GM19468 (cell line): Measurements from ENCODE around the gene ZSCAN5C.
"Not testable (repeated sequence)": the region's sequence is repeated elsewhere in the genome, so short reads cannot be mapped to it uniquely, and the experiment has no call there.

Source experiments
- ATAC-seq: cut with Tn5 transposase; IDR thresholded peaks from one replicate; pipeline ENCODE4 v1.9.1; 2021; ENCODE audit warnings: mild to moderate bottlenecking, moderate library complexity, moderate number of reproducible peaks; ENCODE audit not compliant: unreplicated experiment; ENCODE audit errors: extremely low read depth

ZSCAN5C gene

DNA sequence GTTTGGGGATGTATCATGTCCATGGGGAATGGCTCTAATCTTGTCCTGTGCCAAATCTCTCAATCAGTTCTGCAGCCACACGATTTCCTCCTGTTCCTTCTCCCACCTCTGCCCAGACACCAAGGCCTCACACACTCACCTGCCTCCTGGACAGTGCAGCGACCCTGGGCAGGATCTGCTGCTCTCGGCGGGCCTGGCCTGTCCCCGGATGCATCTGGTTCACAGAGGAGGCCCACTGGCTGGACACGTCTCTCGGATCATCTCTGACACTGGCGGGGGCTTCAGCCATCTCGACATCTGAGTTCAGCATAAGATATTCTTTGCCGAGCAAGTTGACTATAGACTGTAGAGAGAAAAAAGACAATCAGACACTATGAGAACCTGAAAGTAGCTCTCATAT, 10.4 kb upstream of the ZSCAN5C start:
- no peak for ATAC-seq

- no peak for ATAC-seq
Measured at GRCh38 chr19:56193981-56194640, 8.0 kb upstream of the ZSCAN5C start.

GRCh38 chr19:56197646-56198045, 4.4 kb upstream of the ZSCAN5C start, which contains the start of gene ZSCAN5B:
TSS of gene ZSCAN5B (minus strand) at chr19:56197783. CDS start at chr19:56193052, 4,731 bp downstream.
- not testable (repeated sequence) for ATAC-seq

DNA sequence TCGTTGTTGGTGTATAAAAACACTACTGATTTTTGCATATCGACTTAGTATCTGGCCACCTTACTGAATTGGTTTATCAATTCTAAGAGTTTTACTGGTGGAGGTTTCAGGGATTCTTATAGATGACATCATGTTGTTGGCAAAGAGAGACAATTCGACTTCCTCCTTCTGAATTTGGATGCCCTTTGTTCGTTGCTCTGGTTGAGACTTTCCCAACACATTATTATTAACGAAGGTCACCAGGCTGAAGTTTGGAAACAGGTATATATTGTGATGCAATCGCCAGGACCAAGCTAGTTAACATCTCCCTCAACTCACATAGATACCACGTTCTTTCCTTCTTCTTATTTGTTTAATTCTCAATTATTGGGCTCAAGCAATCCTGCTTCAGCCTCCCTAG, 2.4 kb upstream of the ZSCAN5C start:
- ATAC-seq: no peak

- not testable (repeated sequence) for ATAC-seq
Measured at GRCh38 chr19:56207581-56207980, 5.5 kb downstream of the ZSCAN5C start.

DNA sequence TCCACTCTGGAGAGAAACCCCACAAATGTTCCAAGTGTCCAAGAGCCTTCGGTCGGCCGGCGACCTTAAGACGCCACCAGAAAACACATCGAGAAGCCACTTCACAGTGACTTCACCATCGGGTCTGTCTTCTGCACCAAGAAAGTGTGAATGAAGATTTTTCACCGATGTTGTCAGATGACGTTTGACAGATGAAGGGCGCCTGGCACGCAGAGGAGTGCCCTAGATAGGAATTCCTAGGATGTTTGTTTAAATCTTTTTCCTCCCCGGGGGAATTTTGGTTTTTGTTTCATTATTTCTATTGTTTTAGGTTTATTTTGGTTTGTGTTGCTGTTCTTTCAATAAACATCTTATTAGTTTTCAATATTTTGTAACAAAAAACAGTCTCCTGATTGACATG, 7.0 kb downstream of the ZSCAN5C start:
- no peak for ATAC-seq

GRCh38 chr19:56210036-56210435, 8.0 kb downstream of the ZSCAN5C start:
- ATAC-seq: not testable (repeated sequence)

- ATAC-seq: no peak
Measured at GRCh38 chr19:56211718-56212117, 9.6 kb downstream of the ZSCAN5C start.

DNA sequence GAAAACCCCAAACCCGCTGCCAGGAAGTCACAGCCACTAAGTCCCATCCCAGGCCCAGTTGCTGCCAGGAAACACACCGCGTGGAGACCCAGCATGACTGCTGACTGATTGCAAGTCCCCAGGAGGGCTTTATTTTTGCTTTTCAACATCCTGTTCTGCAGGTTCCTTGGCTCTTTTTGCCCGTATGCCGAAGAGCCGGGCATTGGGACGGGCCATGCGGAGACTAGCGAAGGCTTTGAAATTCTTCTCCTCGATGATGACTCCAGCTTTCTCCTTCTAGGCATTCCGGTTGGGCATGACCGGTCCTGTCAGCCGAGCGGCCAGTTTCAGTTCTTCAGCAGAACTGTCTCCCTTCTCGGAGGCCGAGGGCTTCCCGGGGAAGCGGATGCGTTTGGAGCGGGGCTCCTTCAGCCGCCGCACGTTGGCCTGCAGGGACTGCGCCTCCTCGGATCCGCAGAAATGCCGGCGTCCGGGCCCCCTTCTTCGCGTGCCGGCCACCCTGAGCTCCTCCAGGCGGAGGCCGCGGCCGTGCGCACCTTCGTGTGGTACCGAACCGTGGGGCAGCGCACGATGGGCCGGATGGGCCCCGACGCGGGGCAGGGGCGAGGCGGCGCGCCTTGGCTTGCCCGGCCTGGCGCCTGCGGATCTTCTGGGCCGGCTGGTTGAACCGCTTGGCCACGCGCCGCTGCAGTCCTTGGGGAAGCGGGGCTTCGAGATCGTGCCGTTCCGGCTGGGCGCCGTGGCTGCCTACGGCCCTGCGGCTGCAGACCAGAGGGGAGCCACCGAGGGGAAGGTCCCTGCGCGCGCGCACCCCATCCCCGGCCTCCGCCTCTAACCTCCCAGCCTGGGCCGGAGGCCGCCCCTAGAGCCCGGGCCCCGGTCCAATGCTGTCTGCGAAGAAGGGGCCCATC, 15.2 kb downstream of the ZSCAN5C start:
- no peak for ATAC-seq

- ATAC-seq: no peak
Measured at GRCh38 chr19:56218961-56219360, 16.9 kb downstream of the ZSCAN5C start.

GRCh38 chr19:56221442-56221841, 19.4 kb downstream of the ZSCAN5C start:
- not testable (repeated sequence) for ATAC-seq

GRCh38 chr19:56221851-56222250, 19.8 kb downstream of the ZSCAN5C start:
- ATAC-seq: no peak

GRCh38 chr19:56222901-56223300, 20.8 kb downstream of the ZSCAN5C start:
- no peak for ATAC-seq

DNA sequence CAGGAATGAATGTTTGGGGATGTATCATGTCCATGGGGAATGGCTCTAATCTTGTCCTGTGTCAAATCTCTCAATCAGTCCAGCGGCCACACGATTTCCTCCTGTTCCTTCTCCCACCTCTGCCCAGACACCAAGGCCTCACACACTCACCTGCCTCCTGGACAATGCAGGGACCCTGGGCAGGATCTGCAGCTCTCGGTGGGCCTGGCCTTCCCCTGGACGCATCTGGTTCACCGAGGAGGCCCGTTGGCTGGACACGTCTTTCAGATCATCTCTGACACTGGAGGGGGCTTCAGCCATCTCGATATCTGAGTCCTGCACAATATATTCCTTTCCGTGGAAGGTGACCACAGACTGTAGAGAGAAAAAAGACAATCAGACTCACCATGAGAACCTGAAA, 21.4 kb downstream of the ZSCAN5C start:
- ATAC-seq: no peak

- no peak for ATAC-seq
Measured at GRCh38 chr19:56245121-56245740, 43.2 kb downstream of the ZSCAN5C start.

DNA sequence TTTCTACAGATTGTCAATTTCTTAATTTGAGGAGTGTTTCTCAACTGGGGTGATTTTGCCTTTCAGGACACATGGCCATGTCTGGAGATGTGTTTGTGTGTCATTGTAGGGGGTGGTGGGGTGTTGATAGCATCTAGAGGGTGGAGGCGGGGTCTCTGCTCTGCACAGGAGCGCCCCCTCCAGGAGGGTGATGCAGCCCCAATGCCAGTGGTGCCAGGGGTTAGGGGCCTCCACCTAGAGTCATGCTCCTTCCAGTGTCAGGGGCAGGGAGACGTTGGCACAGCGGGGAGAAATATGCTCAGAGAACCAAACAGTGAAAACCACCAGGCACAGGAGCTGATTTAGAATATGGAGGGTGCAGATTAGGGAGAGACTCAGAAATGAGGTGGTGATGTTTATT, 43.7 kb downstream of the ZSCAN5C start:
- ATAC-seq: not testable (repeated sequence)

DNA sequence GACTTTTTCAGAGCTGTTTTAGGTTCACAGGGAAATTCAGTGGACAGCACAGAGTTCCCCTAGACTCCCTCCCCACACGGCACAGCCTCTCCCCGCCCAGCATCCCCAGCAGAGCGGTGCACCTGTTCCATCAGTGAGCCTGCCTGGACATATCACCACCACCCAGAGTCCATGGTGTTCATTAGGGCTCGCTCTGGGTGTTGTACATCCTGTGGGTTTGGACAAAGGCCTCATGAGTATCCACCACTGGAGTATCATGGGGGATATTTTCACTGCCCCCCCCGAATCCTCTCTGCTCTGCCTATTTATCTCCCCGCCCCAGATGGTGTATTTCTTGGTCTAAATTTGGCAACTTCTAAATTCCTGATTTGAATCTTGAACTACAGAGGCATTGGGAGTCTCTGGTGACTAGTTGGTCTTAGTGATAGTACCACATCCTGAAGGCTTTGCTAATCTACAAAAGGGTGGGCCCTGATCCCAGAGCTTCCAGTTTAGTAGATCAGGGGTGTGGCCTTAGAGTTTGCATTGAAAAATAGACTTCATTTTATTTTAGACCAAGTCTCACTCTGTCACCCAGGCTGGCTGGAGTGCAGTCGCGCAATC, 46.8 kb downstream of the ZSCAN5C start:
- ATAC-seq: not testable (repeated sequence)

GRCh38 chr19:56252699-56253422, 50.8 kb downstream of the ZSCAN5C start:
- ATAC-seq: no peak

DNA sequence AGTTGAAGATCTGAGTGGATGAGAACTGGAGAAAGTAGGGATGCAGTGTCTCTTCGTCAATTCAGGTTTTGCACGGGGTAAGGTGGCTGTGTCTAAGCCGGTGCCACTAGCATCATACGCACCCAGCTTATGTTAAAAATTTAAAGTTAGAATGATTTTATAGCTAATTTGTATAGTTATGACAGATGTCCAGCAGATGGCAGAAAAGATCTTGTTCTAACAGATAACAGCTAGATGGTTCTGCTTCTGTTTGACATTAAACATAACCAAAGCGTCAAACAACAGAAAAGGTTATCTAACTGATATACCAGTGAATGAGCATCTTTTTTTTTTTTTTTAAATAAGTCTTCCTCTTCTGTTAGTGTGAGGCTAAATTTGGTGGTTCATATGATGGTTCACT, 51.7 kb downstream of the ZSCAN5C start:
- ATAC-seq: no peak

DNA sequence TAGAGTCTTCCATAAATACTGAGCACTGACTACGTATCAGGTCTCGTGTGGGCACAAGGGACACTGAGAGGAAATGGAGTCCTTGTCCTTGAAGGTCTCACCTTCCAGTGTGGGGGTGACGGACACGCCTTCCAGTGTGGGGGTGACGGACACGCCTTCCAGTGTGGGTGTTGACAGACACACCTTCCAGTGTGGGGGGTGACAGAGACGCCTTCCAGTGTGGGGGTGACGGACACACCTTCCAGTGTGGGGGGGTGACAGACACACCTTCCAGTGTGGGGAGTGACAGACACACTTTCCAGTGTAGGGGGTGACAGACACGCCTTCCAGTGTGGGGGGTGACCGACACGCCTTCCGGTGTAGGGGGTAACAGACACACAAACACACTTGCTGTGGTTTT, 56.2 kb downstream of the ZSCAN5C start:
- no peak for ATAC-seq
